Esophagus squamous epithelium (tissue), 4 donors: ENCODE results near the gene KLF16.

Source experiments
- POLR2A ChIP-seq, 4 donors: fragments of 450-650 bp; IDR thresholded peaks; one replicate each; pipeline ENCODE4 v1.6.1; 2017; ENCODE audit warnings: antibody characterized with exemption in 4 of 4, mild to moderate bottlenecking in 4 of 4, moderate library complexity in 3 of 4
- TF ChIP-seq, protein P1 (sequence below), 6 experiments: fragments of 450-650 bp in 4 of 6; fragments of 200-600 bp in 2 of 6; sonication (generic) in 2 of 6; IDR thresholded peaks; one replicate each; pipeline ENCODE4 v1.5.1; 2016 to 2019; ENCODE audit warnings: antibody characterized with exemption in 6 of 6, mild to moderate bottlenecking in 4 of 6, moderate library complexity in 4 of 6

GRCh38 chr19:1872807-1873523 is 9.6 kb upstream of the KLF16 start:
- TF ChIP-seq, protein P1, sequence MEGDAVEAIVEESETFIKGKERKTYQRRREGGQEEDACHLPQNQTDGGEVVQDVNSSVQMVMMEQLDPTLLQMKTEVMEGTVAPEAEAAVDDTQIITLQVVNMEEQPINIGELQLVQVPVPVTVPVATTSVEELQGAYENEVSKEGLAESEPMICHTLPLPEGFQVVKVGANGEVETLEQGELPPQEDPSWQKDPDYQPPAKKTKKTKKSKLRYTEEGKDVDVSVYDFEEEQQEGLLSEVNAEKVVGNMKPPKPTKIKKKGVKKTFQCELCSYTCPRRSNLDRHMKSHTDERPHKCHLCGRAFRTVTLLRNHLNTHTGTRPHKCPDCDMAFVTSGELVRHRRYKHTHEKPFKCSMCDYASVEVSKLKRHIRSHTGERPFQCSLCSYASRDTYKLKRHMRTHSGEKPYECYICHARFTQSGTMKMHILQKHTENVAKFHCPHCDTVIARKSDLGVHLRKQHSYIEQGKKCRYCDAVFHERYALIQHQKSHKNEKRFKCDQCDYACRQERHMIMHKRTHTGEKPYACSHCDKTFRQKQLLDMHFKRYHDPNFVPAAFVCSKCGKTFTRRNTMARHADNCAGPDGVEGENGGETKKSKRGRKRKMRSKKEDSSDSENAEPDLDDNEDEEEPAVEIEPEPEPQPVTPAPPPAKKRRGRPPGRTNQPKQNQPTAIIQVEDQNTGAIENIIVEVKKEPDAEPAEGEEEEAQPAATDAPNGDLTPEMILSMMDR (IDR thresholded peaks at IDR 0.05), result no peak
- TF ChIP-seq POLR2A (IDR thresholded peaks at IDR 0.05), result no peak
